Activated T-cell treated with anti-CD3 and anti-CD28 coated beads for 24 hours (primary cell): Measurements from ENCODE around the gene REX1BD.

ENCODE experiments used
- DNase-seq: peaks from one replicate; pipeline ENCODE4 v3.0.0-alpha.2; 2020; ENCODE audit warnings: low read depth

The REX1BD gene

GRCh38 chr19:18616023-18616422 lies 27.4 kb downstream of the REX1BD start:
- DNase-seq = no peak

DNA sequence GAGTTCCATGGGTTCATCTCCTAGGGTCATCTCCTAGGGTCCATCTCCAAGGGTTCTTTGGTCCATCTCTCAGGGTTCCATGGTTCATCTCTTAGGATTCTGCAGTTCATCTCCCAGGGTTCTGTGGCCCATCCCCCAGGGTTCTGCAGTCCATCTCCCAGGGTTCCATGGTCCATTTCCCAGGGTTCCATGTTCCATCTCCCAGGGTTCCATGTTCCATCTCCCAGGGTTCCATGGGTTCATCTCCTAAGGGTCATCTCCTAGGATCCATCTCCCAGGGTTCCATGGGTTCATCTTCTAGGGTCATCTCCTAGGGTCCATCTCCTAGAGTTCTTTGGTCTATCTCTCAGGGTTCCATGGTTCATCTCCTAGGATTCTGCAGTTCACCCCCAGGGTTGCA lies 29.0 kb downstream of the REX1BD start:
- DNase-seq = no peak

DNA sequence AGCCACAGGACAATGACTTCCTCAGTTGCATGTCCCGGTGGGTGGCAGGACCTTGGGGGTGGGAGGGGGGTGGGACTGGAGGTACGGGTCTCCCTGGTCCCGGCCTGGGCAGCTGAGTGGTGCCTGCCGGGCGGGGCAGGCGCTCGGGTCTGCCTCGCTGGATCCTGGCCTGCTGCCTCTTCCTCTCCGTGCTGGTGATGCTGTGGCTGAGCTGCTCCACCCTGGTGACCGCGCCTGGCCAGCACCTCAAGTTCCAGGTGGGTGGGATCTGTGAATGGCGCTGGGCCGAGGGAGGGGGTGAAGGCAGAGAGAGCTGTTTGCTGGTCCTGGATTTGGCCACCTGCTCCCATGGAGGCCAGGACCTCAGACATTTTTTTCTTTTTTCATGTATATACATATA lies 29.6 kb downstream of the REX1BD start:
- DNase-seq = no peak

DNA sequence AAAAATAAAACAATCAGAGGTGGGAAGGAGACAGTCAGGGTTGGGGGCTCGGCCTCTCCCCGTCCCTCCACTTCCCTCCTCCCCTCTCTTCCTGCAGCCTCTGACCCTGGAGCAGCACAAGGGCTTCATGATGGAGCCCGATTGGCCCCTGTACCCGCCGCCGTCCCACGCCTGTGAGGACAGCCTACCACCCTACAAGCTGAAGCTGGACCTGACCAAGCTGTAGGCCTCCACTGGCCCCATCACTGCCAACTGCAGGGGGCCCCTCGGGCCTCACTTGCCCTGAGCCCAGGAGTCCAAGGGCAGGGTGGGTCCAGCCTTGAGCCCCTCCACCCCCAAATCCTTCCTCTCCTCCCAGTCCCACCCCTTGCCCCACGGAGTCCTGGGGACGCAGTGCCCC lies 31.7 kb downstream of the REX1BD start:
- no peak for DNase-seq

DNA sequence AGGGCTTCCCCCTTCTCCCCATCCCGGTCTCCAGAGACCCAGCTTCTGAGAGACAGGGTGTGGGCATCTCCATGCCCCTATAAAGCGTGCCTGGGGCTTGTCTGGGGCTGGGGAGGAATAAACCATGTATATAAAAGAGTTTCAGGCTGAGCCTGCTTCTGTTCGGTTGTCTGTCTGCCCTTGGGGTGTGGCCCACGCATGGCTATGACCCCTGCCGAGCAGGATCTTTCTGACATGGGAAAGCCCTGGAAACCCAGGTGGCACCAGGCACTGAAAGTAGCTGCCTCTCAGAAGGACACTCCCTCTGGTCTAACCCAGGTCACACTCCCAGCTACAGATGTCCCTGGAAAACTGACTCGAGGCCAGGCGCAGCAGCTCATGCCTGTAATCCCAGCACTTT lies 32.3 kb downstream of the REX1BD start:
- no peak for DNase-seq

DNA sequence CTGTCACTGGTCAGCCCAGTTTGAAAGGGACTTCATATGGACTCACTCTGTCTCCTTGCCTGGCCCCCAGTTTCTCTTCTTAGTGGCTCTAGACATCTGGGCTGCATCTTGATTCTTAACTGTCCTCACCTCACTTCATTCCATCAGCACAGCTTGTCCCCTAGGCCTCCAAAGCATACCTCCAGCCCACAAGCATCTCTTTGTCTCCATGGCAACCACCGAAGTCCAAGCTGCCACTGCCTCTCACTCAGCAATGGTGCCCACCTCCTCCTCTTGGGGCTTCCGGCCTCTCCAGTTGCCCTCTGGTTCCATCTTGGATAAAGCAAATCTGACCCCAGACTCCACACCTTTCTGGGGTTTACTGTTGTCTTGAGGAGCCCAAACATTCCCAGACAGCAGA lies 38.3 kb downstream of the REX1BD start:
- DNase-seq = no peak

DNA sequence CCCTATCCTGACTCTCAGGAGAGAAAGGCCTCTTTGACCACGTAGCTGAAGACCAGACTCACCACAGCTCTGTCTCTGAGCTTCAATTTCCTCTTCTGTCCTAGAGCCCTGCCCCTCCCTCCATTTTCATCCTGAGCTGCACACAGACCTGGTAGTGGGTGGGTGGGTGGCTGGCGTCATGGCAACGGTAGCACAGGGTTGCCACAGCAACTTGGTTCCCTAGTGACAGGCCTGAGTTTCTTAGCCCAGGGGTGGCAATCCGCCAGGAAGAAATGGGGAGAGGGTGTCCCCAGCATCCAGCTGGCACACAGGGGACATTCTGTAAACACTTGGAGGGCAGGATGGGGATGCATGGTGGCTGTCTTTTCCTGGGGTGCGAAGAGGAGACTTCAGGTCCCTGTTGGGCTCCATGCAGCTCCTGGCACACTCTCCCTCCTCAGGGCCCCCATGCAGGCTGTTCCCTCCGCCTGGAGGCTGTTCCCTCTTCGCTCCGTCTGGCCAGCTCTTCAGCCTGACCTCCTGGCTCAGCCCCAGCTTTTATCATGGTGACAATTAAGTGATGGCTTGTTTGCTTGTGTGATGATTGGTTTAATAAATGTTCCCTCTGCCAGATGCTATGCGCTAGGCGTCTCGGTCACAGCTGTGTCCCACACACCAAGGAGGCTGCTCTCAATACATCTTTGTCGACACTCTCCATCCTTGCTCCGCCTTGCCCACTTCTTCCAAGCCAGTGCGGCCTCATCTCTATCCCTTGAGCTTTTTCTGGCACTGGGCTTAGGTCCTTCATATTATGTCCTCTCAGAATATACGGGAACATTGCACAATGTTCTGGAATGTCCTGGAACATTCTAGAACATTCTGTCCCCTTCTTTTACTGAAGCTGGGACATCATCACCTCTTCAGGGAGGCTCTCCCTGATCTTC lies 40.8 kb downstream of the REX1BD start:
- DNase-seq = no peak

DNA sequence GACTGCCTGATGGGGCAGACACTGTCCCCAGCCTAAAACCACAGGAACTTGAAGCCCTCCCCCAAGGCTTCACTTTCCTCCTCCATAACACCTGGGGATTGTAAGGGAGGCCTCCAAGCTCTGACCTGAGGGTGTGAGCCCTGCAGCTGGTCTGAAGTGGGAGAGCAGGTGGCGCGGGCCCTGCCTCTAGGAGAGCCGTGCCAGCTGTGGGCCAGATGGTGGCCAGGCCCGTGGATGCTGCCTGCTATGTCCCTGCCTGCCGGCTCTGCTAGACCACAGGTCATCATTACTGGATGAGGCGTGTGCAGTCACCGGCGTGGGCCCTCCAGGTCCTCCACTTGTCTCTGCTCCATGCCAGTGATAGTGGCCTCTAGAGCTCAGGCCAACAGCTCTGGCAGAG lies 44.7 kb downstream of the REX1BD start:
- no peak for DNase-seq

- DNase-seq = no peak
Observed at GRCh38 chr19:18634612-18635297, 46.2 kb downstream of the REX1BD start.

GRCh38 chr19:18635831-18636182 lies 47.2 kb downstream of the REX1BD start:
- DNase-seq = no peak

DNA sequence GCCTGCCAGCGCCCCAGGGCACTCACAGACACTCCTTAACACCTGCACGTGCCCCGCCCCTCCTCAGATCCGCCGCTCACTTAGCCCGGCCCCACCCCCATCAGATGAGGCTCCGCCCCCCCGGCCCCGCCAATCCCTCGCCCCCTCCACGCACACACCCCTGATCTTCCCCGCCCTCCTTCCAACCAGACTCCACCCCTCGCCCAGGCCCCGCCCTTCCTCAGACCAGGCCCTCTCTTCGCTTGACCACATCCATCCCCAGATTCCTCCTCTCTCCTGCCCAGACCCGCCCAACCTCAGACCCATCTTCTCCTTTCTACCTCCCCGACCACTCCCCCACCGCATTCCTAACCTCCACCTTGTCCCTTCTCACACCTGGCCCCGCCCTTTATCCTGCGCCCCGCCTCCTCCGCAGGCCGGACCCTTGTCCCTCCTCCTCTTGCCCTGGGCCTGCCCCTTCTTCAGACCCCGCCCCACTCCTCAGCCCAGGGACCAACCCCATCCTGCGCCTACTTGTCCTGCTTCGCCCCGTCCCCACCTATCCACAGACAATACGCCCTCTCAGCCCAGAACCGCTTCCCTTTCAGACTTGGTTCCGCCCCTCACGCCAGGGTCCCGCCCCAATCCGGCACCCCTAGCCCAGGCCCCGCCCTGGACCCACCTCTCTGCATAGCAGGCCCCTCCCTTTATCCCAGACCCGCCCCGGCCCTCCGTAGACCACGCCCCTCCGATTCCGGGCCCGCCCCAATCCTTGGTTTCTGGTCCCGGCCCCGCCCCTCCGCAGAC lies 47.8 kb downstream of the REX1BD start:
- peak; percentile 99 for DNase-seq

GRCh38 chr19:18636969-18637629 lies 48.5 kb downstream of the REX1BD start, which contains the start of gene KLHL26:
TSS of gene KLHL26 (plus strand) at chr19:18637028. CDS start at chr19:18637055, 27 bp downstream.
- no peak for DNase-seq

DNA sequence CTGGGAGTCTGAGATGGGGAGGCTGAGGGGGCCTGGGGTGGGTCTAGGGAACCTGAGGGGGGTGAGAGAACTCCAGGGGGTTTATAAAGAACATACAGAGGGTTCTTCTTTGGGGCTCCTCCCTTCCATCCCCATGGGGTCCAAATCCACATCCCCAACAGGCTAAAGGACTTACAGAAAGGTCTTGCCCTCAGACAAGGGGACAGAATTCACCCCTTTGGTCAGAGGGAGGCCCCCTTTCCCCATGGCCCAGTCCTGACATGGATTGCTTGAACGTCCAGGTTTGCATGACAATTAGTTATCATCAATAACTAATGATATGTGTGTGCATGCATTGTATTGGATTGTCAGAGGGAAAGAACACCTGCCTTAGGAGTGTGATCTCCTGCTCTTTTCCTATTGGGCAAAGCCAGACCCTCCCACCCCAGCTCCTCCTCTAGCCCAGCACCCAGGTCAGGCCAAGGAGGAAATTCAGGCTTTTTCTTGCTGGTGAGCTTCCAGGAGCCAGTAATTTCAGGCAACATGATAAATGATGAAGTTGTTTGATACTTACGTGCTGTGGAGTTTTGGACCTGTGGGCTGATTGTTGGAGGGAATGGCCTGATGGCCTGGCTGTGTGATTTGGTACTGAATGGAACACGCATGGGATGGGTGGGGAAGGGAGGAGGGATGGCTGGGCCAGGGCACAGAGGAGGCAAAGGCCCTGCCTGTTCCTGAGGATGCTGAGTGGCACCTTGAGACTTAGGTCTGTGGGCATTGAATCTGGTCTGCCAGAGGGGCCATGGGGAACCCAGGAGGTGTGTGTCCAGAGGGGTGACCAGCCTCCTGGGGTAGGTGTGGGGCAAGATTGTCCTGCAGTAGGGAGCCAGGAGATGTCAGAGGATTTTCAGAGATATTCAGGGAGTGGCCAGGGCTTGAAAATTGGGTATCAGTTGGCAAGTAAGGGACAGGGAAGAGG lies 49.4 kb downstream of the REX1BD start:
- no peak for DNase-seq

DNA sequence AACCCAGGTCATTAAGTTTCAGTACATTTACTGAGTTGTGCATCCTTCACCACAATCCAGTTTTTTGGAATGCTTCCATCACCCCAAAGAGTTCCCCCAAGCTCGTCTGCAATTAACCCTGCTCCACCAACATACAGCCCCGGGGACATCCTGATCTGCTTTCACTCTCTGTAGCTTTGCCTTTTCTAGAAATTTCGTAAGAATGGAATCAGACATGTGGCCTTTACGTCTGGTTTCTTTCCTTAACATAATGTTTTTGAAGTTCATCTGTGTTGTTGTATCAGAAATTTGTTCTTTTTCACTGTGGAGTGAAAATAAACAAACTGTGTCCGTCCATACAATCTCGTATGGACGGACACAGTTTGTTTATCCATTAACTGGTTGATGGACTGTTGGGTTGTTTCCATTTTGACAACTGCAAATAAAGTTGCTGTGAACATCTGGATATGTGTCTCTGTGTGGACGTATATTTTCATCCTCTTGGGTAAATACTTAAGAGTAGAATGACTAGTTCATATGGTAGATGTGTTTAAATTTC lies 51.2 kb downstream of the REX1BD start:
- no peak for DNase-seq
